NCI-H187 treated with DMSO at 0.1 percent for 48 hours (cell line): ENCODE data around the gene HDAC8.

ENCODE experiments used
- DNase-seq: peaks from one replicate; lab custom pipeline; 2025; lab: John Stamatoyannopoulos, UW

HDAC8 gene

GRCh38 chrX:72294497-72294896 lies 278.1 kb downstream of the HDAC8 start:
- no peak for DNase-seq

- DNase-seq = no peak
Observed at GRCh38 chrX:72282302-72282701, 290.3 kb downstream of the HDAC8 start.

GRCh38 chrX:72280321-72280845 lies 292.3 kb downstream of the HDAC8 start:
- DNase-seq = no peak
